Measurements from ENCODE around the gene CADM4.

The CADM4 gene

DNA sequence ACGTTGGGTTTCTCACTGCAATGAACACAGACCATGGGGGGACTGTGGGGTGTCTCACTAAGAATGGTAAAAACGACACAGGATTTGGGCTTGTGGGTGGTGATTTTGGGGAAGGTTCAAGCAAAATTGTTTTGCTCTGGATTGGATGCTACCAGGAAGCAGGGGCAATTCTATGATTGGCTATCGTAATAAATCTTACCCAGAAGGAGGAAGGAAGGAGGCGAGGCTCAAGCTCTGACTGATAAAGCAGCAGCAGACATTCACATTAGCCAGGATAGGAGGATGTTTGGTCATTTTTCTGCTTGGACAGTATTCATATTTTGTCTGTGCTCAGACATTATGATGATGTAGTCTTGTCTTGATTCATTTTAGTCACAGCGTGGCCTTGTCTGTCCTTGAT lies 41.8 kb downstream of the CADM4 start:
- Histone ChIP-seq H3K27me3 (ENCODE audit: control insufficient read depth, insufficient read depth, low read length, poor library complexity, severe bottlenecking) (no peaks in the 10 kb centered on the region), H3K36me3 (ENCODE audit: control insufficient read depth, insufficient read depth, low read length) (peaks cover 15% of the 10 kb centered on the region), H3K4me3 (ENCODE audit: insufficient read depth, low read depth, low read length) (no peak overlapping the region), H3K4me1 (ENCODE audit: control insufficient read depth, insufficient read depth, low read length) (peaks cover 7% of the 10 kb centered on the region), H3K9me3 (ENCODE audit: control insufficient read depth, low read length) (no peaks in the 10 kb centered on the region), H3K27ac (ENCODE audit: insufficient read depth, low read depth, low read length, poor library complexity, severe bottlenecking) (no peak overlapping the region)
- WGBS, 2 experiments: 89 to 93% methylated on average over 5 of the region's 5 CpGs

DNA sequence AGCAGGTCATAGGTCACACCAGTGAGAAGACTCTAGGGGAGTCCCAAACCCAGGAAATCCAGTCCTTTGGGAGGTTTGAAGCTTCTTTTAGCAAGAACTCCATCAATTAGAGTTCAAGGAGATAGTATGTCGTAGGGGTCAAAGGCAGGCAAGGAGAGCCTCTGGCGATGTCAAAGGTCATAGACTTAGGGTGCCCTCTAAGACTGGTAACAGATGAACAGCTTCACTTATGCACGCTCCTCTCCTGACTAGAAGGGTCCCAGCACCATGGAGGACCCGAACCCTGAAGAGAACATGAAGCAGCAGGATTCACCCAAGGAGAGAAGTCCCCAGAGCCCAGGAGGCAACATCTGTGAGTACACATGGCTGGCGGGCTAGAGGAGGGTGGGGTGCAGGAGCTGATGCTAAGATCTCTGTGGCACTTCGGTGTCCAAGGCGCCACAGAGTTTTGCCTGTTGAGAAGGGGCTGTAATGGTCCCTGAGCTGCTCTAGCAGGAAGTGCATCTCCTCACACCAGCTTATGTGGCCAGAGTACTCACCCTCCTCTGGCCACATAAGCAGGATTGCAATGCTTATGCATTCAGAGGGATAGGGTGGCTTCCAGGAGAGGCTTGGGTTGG lies 42.7 kb downstream of the CADM4 start:
- Histone ChIP-seq H3K9me3 (ENCODE audit: control insufficient read depth, low read length) (no peaks in the 10 kb centered on the region), H3K27ac (ENCODE audit: insufficient read depth, low read depth, low read length, poor library complexity, severe bottlenecking) (peak overlapping the region; percentile 100), H3K27me3 (ENCODE audit: control insufficient read depth, insufficient read depth, low read length, poor library complexity, severe bottlenecking) (no peaks in the 10 kb centered on the region), H3K4me1 (ENCODE audit: control insufficient read depth, insufficient read depth, low read length) (peaks cover 7% of the 10 kb centered on the region), H3K36me3 (ENCODE audit: control insufficient read depth, insufficient read depth, low read length) (peaks cover 24% of the 10 kb centered on the region), H3K4me3 (ENCODE audit: insufficient read depth, low read depth, low read length) (peak overlapping the region; percentile 72)
- WGBS, 2 experiments: 39 to 40% methylated on average over 7 of the region's 7 CpGs

DNA sequence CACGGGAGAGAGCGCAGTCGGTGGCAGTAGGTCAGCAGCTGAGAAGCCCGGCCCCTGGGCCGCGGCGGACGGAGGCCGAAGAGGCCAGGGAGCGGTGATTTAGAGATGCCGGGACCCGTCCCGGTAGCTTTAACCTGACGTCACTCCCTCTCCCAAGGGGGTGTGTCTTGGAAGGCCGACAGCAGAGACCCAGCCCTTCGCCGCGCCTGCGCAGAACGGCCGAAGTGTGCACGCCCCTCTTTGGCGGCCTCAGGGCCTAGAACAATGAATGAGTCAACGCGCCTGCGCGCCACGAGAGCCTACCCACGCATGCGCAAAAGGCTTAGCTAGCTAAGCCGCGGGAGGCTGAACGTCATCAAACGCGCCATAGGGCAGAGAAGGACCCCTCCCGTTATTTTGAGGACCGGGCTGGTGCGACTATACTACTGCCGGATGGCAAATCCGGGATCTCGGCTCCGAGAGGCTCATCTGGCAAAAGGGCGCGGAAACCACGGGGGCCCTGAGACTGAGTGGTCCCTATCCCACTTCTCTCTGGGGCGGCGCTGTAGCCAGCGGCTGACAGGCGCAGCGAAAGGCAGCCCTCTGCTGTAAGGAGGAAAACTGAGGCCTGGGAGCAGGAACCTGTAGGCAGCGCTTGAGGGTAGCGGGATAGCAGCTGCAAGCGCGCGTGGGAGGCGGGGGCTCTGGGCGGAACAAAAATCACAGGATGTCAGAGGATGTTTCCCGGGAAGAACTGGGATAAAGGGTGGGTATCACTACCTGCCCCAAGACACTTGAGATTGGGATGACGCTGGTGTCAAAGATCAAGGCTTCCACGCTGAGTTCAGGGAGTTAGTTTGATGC lies 43.4 kb downstream of the CADM4 start, which contains the start of the genes IRGQ and ZNF576:
IRGQ (minus strand) TSS at position 136 of the 843 bp plus-strand sequence. CDS start 796 bp downstream, outside the sequence.
ZNF576 (plus strand) TSS at position 597 of the 843 bp plus-strand sequence. CDS start 514 bp downstream, outside the sequence.
- Histone ChIP-seq H3K27me3 (ENCODE audit: control insufficient read depth, insufficient read depth, low read length, poor library complexity, severe bottlenecking) (no peaks in the 10 kb centered on the region), H3K27ac (ENCODE audit: insufficient read depth, low read depth, low read length, poor library complexity, severe bottlenecking) (peak within 1 kb of the TSS; percentile 100), H3K9me3 (ENCODE audit: control insufficient read depth, low read length) (no peaks in the 10 kb centered on the region), H3K36me3 (ENCODE audit: control insufficient read depth, insufficient read depth, low read length) (peaks cover 25% of the 10 kb centered on the region), H3K4me3 (ENCODE audit: insufficient read depth, low read depth, low read length) (peak within 1 kb of the TSS; percentile 78), H3K4me1 (ENCODE audit: control insufficient read depth, insufficient read depth, low read length) (peaks cover 7% of the 10 kb centered on the region)
- 0% methylated on average over 60 of the region's 60 CpGs for WGBS, 2 experiments

- H3K4me1 ChIP-seq (ENCODE audit: control insufficient read depth, insufficient read depth, low read length): peaks cover 7% of the 10 kb centered on the region
- H3K27ac ChIP-seq (ENCODE audit: insufficient read depth, low read depth, low read length, poor library complexity, severe bottlenecking): peak overlapping the region; percentile 80
- 4 to 5% methylated on average over 18 of the region's 18 CpGs for WGBS, 2 experiments
- H3K9me3 ChIP-seq (ENCODE audit: control insufficient read depth, low read length): no peaks in the 10 kb centered on the region
- H3K4me3 ChIP-seq (ENCODE audit: insufficient read depth, low read depth, low read length): peak overlapping the region; percentile 78
- H3K27me3 ChIP-seq (ENCODE audit: control insufficient read depth, insufficient read depth, low read length, poor library complexity, severe bottlenecking): no peaks in the 10 kb centered on the region
- H3K36me3 ChIP-seq (ENCODE audit: control insufficient read depth, insufficient read depth, low read length): peaks cover 25% of the 10 kb centered on the region
These were observed 44.0 kb downstream of the CADM4 start for GRCh38 chr19:43595605-43595998.

DNA sequence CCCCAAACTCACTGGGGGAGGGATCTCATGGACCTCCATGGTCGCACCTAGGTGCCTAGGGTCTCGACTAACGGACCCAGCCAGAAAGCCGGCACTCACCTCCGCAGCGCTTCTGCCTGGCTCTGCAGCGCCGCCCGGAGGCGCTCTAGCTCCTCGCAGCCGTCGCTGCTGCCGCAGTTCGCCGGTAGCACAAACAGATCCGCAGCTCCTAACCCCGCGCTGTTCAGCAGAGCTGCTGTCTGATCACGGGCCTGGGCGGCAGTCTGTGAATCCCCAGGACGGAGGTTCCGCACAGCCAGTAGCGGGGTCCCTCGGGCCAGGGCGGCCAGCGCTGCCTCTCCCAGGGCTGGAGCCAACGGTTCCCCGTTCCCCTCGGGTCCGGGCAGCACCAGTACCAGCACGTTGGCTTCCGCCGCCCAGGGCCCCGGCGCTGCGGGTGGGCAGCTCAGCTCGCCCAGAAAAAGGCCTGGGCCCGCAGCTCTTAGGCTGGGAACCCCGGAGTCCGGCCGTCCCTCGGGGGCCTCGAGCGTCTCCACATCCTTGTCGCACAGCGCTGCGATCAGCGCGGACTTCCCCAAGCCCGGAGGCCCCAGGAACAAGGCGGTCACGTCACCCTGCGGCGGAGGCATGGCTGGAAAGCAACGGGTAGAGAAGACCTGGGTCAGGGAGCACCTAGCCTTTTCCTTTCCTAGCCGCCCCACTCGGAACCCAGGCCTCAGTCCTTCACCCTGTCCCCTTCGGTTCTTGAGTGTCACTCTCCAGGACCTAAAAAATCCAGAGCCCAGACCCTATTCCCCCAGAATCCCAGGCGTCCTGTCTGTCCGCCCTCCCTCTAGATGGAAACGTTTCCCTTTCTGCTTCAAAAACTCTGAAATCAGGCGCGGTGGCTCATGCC lies 44.7 kb downstream of the CADM4 start:
- WGBS, 2 experiments: 4% methylated on average over 64 of the region's 64 CpGs
- peaks cover 25% of the 10 kb centered on the region for H3K36me3 ChIP-seq (ENCODE audit: control insufficient read depth, insufficient read depth, low read length)
- peaks cover 7% of the 10 kb centered on the region for H3K4me1 ChIP-seq (ENCODE audit: control insufficient read depth, insufficient read depth, low read length)
- H3K27me3 ChIP-seq (ENCODE audit: control insufficient read depth, insufficient read depth, low read length, poor library complexity, severe bottlenecking): no peaks in the 10 kb centered on the region
- no peaks in the 10 kb centered on the region for H3K9me3 ChIP-seq (ENCODE audit: control insufficient read depth, low read length)
- H3K27ac ChIP-seq (ENCODE audit: insufficient read depth, low read depth, low read length, poor library complexity, severe bottlenecking): peak overlapping the region; percentile 80
- peak overlapping the region; percentile 78 for H3K4me3 ChIP-seq (ENCODE audit: insufficient read depth, low read depth, low read length)

DNA sequence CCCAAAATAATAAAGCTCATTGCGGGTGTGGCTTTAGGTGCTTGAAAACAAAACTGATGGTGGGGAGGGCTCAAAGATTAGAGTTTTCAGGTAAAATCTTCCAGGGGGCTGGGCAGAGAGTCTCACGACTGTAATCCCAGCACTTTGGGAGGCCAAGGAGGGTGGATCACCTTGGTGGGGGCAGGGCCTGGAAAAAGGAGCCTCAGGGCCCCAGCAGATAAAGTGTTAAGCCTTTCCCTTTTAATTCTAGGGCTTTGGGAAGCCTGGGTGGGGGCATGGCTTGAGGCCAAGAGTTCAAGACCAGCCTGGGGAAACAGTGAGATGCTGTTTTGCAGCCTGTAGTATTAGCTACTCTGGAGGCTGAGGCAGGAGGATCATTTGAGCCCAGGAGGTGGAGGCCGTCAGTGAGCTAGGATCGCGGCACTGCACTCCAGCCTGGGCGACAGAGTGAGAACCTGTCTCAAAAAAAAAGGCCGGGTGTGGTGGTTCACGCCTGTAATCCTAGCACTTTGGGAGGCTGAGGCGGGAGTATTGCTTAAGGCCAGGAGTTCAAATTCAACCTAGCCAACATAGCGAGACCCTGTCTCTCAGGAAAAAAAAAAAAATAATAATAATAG lies 45.5 kb downstream of the CADM4 start:
- Histone ChIP-seq H3K27ac (ENCODE audit: insufficient read depth, low read depth, low read length, poor library complexity, severe bottlenecking) (no peak overlapping the region), H3K9me3 (ENCODE audit: control insufficient read depth, low read length) (no peaks in the 10 kb centered on the region), H3K4me1 (ENCODE audit: control insufficient read depth, insufficient read depth, low read length) (peaks cover 7% of the 10 kb centered on the region), H3K27me3 (ENCODE audit: control insufficient read depth, insufficient read depth, low read length, poor library complexity, severe bottlenecking) (no peaks in the 10 kb centered on the region), H3K4me3 (ENCODE audit: insufficient read depth, low read depth, low read length) (peak overlapping the region; percentile 78), H3K36me3 (ENCODE audit: control insufficient read depth, insufficient read depth, low read length) (peaks cover 25% of the 10 kb centered on the region)
- 93 to 96% methylated on average over 9 to 10 of the region's 10 CpGs for WGBS, 2 experiments

GRCh38 chr19:43592800-43593350 lies 46.8 kb downstream of the CADM4 start:
- Histone ChIP-seq H3K36me3 (ENCODE audit: control insufficient read depth, insufficient read depth, low read length) (peaks cover 31% of the 10 kb centered on the region), H3K9me3 (ENCODE audit: control insufficient read depth, low read length) (no peaks in the 10 kb centered on the region), H3K27me3 (ENCODE audit: control insufficient read depth, insufficient read depth, low read length, poor library complexity, severe bottlenecking) (no peaks in the 10 kb centered on the region), H3K4me1 (ENCODE audit: control insufficient read depth, insufficient read depth, low read length) (peaks cover 7% of the 10 kb centered on the region), H3K4me3 (ENCODE audit: insufficient read depth, low read depth, low read length) (no peak overlapping the region), H3K27ac (ENCODE audit: insufficient read depth, low read depth, low read length, poor library complexity, severe bottlenecking) (no peak overlapping the region)
- 95 to 96% methylated on average over 37 of the region's 37 CpGs for WGBS, 2 experiments

GRCh38 chr19:43591904-43592772 lies 47.5 kb downstream of the CADM4 start:
- 96% methylated on average over 63 of the region's 63 CpGs for WGBS, 2 experiments
- H3K4me3 ChIP-seq (ENCODE audit: insufficient read depth, low read depth, low read length): no peak overlapping the region
- H3K27ac ChIP-seq (ENCODE audit: insufficient read depth, low read depth, low read length, poor library complexity, severe bottlenecking): no peak overlapping the region
- no peaks in the 10 kb centered on the region for H3K27me3 ChIP-seq (ENCODE audit: control insufficient read depth, insufficient read depth, low read length, poor library complexity, severe bottlenecking)
- H3K9me3 ChIP-seq (ENCODE audit: control insufficient read depth, low read length): no peaks in the 10 kb centered on the region
- H3K36me3 ChIP-seq (ENCODE audit: control insufficient read depth, insufficient read depth, low read length): peaks cover 31% of the 10 kb centered on the region
- peaks cover 2% of the 10 kb centered on the region for H3K4me1 ChIP-seq (ENCODE audit: control insufficient read depth, insufficient read depth, low read length)

DNA sequence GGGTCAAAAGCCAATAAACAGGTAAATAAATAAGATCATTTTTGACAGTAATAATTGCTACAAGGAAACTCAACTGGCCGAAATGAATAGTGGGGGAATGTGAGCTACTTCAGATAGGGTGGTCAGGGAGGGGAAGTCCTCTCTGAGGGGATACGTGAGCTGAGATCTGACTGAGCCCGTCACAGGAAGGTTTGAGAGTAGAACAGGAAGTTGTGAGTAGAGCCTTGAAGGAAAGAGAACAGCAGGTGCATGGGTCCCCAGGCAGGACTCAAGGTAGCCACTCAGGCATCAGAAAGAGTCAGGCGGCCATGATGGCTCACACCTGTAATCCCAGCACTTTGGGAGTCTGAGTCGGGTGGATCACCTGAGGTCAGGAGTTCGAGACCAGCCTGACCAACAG lies 50.0 kb downstream of the CADM4 start:
- Histone ChIP-seq H3K4me3 (ENCODE audit: insufficient read depth, low read depth, low read length) (no peak overlapping the region), H3K9me3 (ENCODE audit: control insufficient read depth, low read length) (no peaks in the 10 kb centered on the region), H3K27me3 (ENCODE audit: control insufficient read depth, insufficient read depth, low read length, poor library complexity, severe bottlenecking) (no peaks in the 10 kb centered on the region), H3K36me3 (ENCODE audit: control insufficient read depth, insufficient read depth, low read length) (peaks cover 31% of the 10 kb centered on the region), H3K27ac (ENCODE audit: insufficient read depth, low read depth, low read length, poor library complexity, severe bottlenecking) (no peak overlapping the region), H3K4me1 (ENCODE audit: control insufficient read depth, insufficient read depth, low read length) (no peaks in the 10 kb centered on the region)
- WGBS, 2 experiments: 94 to 95% methylated on average over 6 of the region's 6 CpGs

Data from ectodermal cell (in vitro differentiated cells).